ENCODE results near the gene ZKSCAN1. TPM values are rescaled to one million over a fixed set of nuclear protein-coding genes. Genes with fewer than 3 reads are reported as not detected.
A peak's percentile ranks its signal among the peaks of the same experiment; 100 is the strongest.

Gene ZKSCAN1
- total and polyA plus RNA-seq, 7 donors = 8.4 to 32.7 (median 27.8) TPM

DNA sequence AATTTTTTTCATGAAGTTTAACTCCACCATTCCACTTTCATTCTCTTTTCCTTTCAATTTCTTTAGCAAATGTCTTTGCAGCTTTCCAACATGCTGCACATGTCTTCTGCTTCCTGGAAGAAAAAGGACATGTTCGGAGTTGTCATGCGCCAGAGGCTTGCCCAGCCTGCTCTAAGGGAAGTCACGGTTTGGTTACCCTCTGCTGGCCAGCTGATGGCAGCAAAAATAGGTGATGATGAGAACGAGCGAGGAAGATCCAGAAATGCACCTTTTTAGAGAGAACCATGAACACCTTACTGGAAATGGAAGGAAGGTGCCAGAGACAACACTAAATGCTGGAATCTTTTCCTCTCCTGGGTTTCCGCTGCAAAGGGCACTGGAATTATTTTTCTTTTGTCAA, 29.3 kb downstream of the ZKSCAN1 start:
- H3K4me1 ChIP-seq = peaks cover 0 to 4% (median 1%) of the 10 kb centered on the region in 4 donors
- no peaks in the 10 kb centered on the region for H3K9me3 ChIP-seq
- DNase-seq = no peak
- TF ChIP-seq EP300 (IDR thresholded peaks at IDR 0.05) = no peak
- TF ChIP-seq POLR2AphosphoS5 (IDR thresholded peaks at IDR 0.05) = no peak
- no peak for TF ChIP-seq POLR2A (IDR thresholded peaks at IDR 0.05)
- no peak for TF ChIP-seq CTCF (IDR thresholded peaks at IDR 0.05)
- WGBS, 2 donors = 23 to 35% methylated on average over 6 of the region's 6 CpGs
- no peaks in the 10 kb centered on the region for H3K27me3 ChIP-seq
- no peak overlapping the region for H3K27ac ChIP-seq
- H3K36me3 ChIP-seq = no peaks in the 10 kb centered on the region
- H3K4me3 ChIP-seq = no peak overlapping the region
- intact Hi-C loops (cut with DNase I) = no loop called here

- intact Hi-C loops (cut with DNase I) = loop anchor here (1.0 kb wide), 2 partner anchors 33 to 52 kb away; partner anchors contain the start of gene ZNF3
- Histone ChIP-seq H3K36me3 (no peaks in the 10 kb centered on the region), H3K4me1 (peaks cover 0 to 27% (median 20%) of the 10 kb centered on the region in 4 donors), H3K4me3 (no peak overlapping the region), H3K27ac (no peak overlapping the region), H3K27me3 (no peaks in the 10 kb centered on the region), H3K9me3 (no peaks in the 10 kb centered on the region)
- TF ChIP-seq CTCF (IDR thresholded peaks at IDR 0.05) = no peak
- no peak for TF ChIP-seq POLR2AphosphoS5 (IDR thresholded peaks at IDR 0.05)
- TF ChIP-seq EP300 (IDR thresholded peaks at IDR 0.05) = no peak
- TF ChIP-seq POLR2A (IDR thresholded peaks at IDR 0.05) = no peak
- DNase-seq = no peak
- WGBS, 2 donors = 54 to 82% methylated on average over 4 of the region's 4 CpGs
Measured at GRCh38 chr7:100048680-100049079, 33.3 kb downstream of the ZKSCAN1 start.

DNA sequence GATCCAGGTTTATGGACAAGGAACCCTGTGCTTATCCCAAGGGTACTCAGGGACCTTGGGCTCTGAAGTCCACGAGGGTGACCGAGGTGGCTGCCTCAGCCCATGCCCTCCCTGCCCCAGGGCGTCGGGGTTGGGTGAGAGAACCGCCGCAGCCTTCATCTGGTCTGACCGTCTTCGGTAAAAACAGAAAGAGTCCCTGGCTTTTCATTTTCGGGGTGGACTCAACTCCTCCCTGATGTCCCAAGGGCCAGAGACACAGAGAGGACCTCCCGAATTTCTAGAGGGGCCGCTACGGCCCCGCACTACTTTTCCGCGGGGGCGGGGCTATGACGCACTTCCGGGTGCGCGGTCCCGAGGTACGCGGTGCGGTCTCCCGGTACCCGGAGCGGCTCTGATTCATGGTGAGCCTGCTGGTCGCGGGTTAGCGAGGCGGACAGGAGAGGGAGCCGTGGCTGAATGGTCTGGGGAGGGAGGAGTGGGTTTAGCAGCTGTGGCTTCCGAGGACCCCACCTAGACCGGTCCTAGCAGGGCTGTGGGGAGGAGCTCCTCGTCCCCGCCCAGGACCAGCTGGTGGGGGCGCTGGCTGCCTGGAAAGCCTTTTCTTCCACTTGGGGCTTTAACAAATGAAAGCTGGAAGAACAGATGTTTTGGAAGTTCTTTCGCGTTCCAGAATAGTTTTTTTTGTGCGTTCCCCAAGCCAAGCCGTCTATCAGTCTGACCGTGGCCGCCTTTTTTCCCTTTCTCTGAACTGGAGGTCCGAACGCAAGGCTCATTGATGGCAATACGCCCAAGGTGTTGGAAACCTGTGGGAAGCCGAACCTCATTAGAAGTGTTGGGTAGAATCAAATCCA, 34.3 kb downstream of the ZKSCAN1 start, which contains the start of gene ZSCAN21:
TSS of gene ZSCAN21 (plus strand) at position 334 of the 851 bp plus-strand sequence. CDS start 7,233 bp downstream, outside the sequence.
- intact Hi-C loops (cut with DNase I) = loop anchor here (1.0 to 5.0 kb wide), 3 partner anchors 32 to 51 kb away; partner anchors contain the start of genes ZKSCAN1 and ZNF3
- H3K4me3 ChIP-seq = peak within 1 kb of the TSS; percentile 65 to 94 (median 90)
- H3K27me3 ChIP-seq = no peaks in the 10 kb centered on the region
- no peaks in the 10 kb centered on the region for H3K9me3 ChIP-seq
- WGBS, 2 donors = 1% methylated on average over 47 of the region's 47 CpGs
- peak; percentile 93 for DNase-seq
- peak in 2 of 4 donors; percentile 28 to 35 for TF ChIP-seq EP300 (IDR thresholded peaks at IDR 0.05)
- TF ChIP-seq CTCF (IDR thresholded peaks at IDR 0.05) = no peak
- peak; percentile 90 to 97 (median 94) for TF ChIP-seq POLR2AphosphoS5 (IDR thresholded peaks at IDR 0.05)
- TF ChIP-seq POLR2A (IDR thresholded peaks at IDR 0.05) = peak; percentile 80 to 85
- peak within 1 kb of the TSS; percentile 90 to 98 (median 98) for H3K27ac ChIP-seq
- peaks cover 0 to 32% (median 20%) of the 10 kb centered on the region in 4 donors for H3K4me1 ChIP-seq
- H3K36me3 ChIP-seq = no peaks in the 10 kb centered on the region

DNA sequence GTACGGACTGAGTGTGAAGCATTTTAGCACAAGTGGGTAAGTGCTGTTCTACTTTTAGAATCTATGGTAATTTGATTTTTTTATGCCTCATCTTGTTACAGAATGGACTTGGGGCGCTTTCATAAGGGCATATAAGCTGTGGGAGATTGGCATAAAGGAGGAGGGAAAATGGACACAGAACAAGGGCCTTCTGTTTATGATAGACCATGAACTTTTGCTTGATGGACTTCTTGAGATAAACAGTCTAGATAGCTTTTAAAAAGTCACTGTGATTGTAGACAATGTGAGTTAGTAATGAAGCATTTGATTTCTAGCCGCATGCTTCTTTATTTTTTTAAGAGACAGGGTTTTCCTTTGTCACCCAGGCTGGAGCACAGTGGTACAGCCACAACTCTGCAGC, 36.2 kb downstream of the ZKSCAN1 start:
- DNase-seq = no peak
- Histone ChIP-seq H3K27me3 (no peaks in the 10 kb centered on the region), H3K9me3 (no peaks in the 10 kb centered on the region), H3K36me3 (no peaks in the 10 kb centered on the region), H3K27ac (no peak overlapping the region), H3K4me3 (no peak overlapping the region), H3K4me1 (peaks cover 0 to 32% (median 20%) of the 10 kb centered on the region in 4 donors)
- intact Hi-C loops (cut with DNase I) = loop anchor here (5.0 kb wide), 1 partner anchor 34 kb away; the partner anchor contains the start of gene ZKSCAN1
- WGBS, 2 donors = 88 to 92% methylated on average over 3 of the region's 3 CpGs
- TF ChIP-seq POLR2AphosphoS5 (IDR thresholded peaks at IDR 0.05) (no peak), CTCF (IDR thresholded peaks at IDR 0.05) (no peak), EP300 (IDR thresholded peaks at IDR 0.05) (no peak), POLR2A (IDR thresholded peaks at IDR 0.05) (no peak)
